Endothelial cell of umbilical vein (primary cell): ENCODE measurements around the gene HCAR3. TPM values are rescaled to one million over a fixed set of nuclear protein-coding genes. Genes with fewer than 3 reads are reported as not detected.
"Not testable (repeated sequence)": the region's sequence is repeated elsewhere in the genome, so short reads cannot be mapped to it uniquely, and the experiment has no call there.

Source experiments
- BruUV-seq: library from RNA; stranded (reverse); fragments of 400-500 nt; replicated peaks from 2 replicates; lab custom pipeline; 2021; lab: Mats Ljungman, UMichigan
- CTCF ChIA-PET: fragments of 300-600, 350-600 bp; sonication (Branson Sonifier 250); formaldehyde crosslinking; loops from one replicate; lab custom pipeline; 2021; ENCODE audit warnings: antibody characterized with exemption, inconsistent platforms; lab: Charles Lee
- POLR2A ChIA-PET: fragments of 300-600, 350-600 bp; sonication (Branson Sonifier 250); formaldehyde crosslinking; loops from one replicate; lab custom pipeline; 2021; ENCODE audit warnings: antibody characterized with exemption, inconsistent platforms; lab: Charles Lee
- DNase-seq: peaks from one replicate; pipeline ENCODE4 v3.0.0-alpha.2; 2011; ENCODE audit warnings: low read depth, low spot score
- FAIRE-seq: peaks from 2 replicates; lab custom pipeline; 2011; peaks lifted over from hg19 to GRCh38; lab: Jason Lieb, UNC
- H2AFZ ChIP-seq: 2 replicates; pipeline ENCODE4 v1.6.0; 2012; ENCODE audit warnings: low read depth, low read length, control low read depth, inconsistent platforms
- H3K27ac ChIP-seq: 2 replicates; pipeline ENCODE4 v1.5.1; 2011; ENCODE audit warnings: low read depth, mild to moderate bottlenecking, control low read depth, low read length, moderate library complexity; ENCODE audit not compliant: insufficient read depth
- H3K27me3 ChIP-seq, 2 experiments: 2 replicates each; pipeline versions ENCODE4 v1.6.0 to v1.6.1; 2011; ENCODE audit warnings: low read length in 2 of 2, mixed read lengths in 1 of 2; ENCODE audit not compliant: control insufficient read depth in 2 of 2, insufficient read depth in 2 of 2
- H3K36me3 ChIP-seq, 2 experiments: 2 replicates in 1 of 2; 3 replicates in 1 of 2; pipeline ENCODE4 v1.5.1; 2011; ENCODE audit warnings: low read length in 2 of 2, mild to moderate bottlenecking in 1 of 2, moderate library complexity in 1 of 2; ENCODE audit not compliant: control insufficient read depth in 2 of 2, insufficient read depth in 2 of 2; ENCODE audit errors: extremely low read depth in 1 of 2
- H3K4me1 ChIP-seq: 3 replicates; pipeline ENCODE4 v1.5.1; 2011; ENCODE audit warnings: mild to moderate bottlenecking, low read length; ENCODE audit not compliant: control insufficient read depth, insufficient read depth; ENCODE audit errors: extremely low read depth
- H3K4me2 ChIP-seq: 2 replicates; pipeline ENCODE4 v1.6.1; 2011; ENCODE audit warnings: low read length, control low read depth, mixed read lengths; ENCODE audit not compliant: insufficient read depth
- H3K4me3 ChIP-seq, 3 experiments: fragments of 200-600 bp in 1 of 3; sonication (generic), shearing (Covaris generic) in 1 of 3; replicated peaks in 1 of 3; 2 replicates each; pipeline ENCODE4 v1.5.1; 2011 to 2016; ENCODE audit warnings: control low read depth in 3 of 3, low read length in 3 of 3, mild to moderate bottlenecking in 2 of 3, inconsistent platforms in 1 of 3, low read depth in 1 of 3, moderate library complexity in 1 of 3; ENCODE audit not compliant: insufficient read depth in 1 of 3
- H3K79me2 ChIP-seq: 2 replicates; pipeline ENCODE4 v1.6.0; 2012; ENCODE audit warnings: low read length, inconsistent platforms; ENCODE audit not compliant: control insufficient read depth, insufficient read depth
- H3K9ac ChIP-seq: replicated peaks from 2 replicates; pipeline ENCODE3; 2011; ENCODE audit warnings: low read length, control low read depth; ENCODE audit not compliant: insufficient read depth; ENCODE audit errors: extremely low read depth
- H3K9me1 ChIP-seq: replicated peaks from 3 replicates; pipeline ENCODE4 v1.6.0; 2011; ENCODE audit warnings: mild to moderate bottlenecking, low read length; ENCODE audit not compliant: control insufficient read depth, insufficient read depth; ENCODE audit errors: extremely low read depth
- H3K9me3 ChIP-seq: replicated peaks from 2 replicates; pipeline ENCODE4 v1.5.1; 2012; ENCODE audit warnings: low read length, inconsistent platforms; ENCODE audit not compliant: control insufficient read depth, insufficient read depth
- H4K20me1 ChIP-seq: replicated peaks from 2 replicates; pipeline ENCODE3; 2011; ENCODE audit warnings: mild to moderate bottlenecking, low read length; ENCODE audit not compliant: control insufficient read depth, insufficient read depth; ENCODE audit errors: extremely low read depth
- CTCF ChIP-seq, 2 donors: IDR thresholded peaks; 1 replicate in 1 of 2; 2 replicates in 1 of 2; pipeline ENCODE4 v1.5.1; 2011; ENCODE audit warnings: low read length in 2 of 2, mild to moderate bottlenecking in 2 of 2, moderate library complexity in 2 of 2, control low read depth in 1 of 2, inconsistent platforms in 1 of 2, low read depth in 1 of 2; ENCODE audit not compliant: insufficient read depth in 1 of 2; ENCODE audit errors: extremely low read depth in 1 of 2
- EZH2 ChIP-seq: IDR thresholded peaks from 2 replicates; pipeline ENCODE4 v1.6.1; 2012; ENCODE audit warnings: borderline replicate concordance, low read depth, mild to moderate bottlenecking, moderate library complexity, low read length, inconsistent platforms; ENCODE audit not compliant: severe bottlenecking
- FOS ChIP-seq: IDR thresholded peaks from 2 replicates; pipeline ENCODE4 v1.6.1; 2011; ENCODE audit warnings: mild to moderate bottlenecking, low read length, moderate library complexity, borderline replicate concordance; ENCODE audit not compliant: insufficient read depth
- GATA2 ChIP-seq: IDR thresholded peaks from 2 replicates; pipeline ENCODE4 v1.7.0; 2011; ENCODE audit warnings: low read depth, mild to moderate bottlenecking, moderate library complexity, mixed read lengths, low read length; ENCODE audit not compliant: insufficient read length, insufficient read depth
- JUN ChIP-seq: IDR thresholded peaks from 2 replicates; pipeline ENCODE4 v1.6.1; 2011; ENCODE audit warnings: borderline replicate concordance, low read depth; ENCODE audit not compliant: insufficient read length, insufficient read depth
- MAX ChIP-seq: IDR thresholded peaks from 2 replicates; pipeline ENCODE4 v1.6.1; 2011; ENCODE audit not compliant: insufficient read depth, insufficient read length
- MYC ChIP-seq: IDR thresholded peaks from one replicate; pipeline ENCODE4 v1.6.1; 2011; ENCODE audit warnings: mild to moderate bottlenecking, low read depth, low read length
- POLR2A ChIP-seq: IDR thresholded peaks from 2 replicates; pipeline ENCODE4 v1.6.1; 2012; ENCODE audit warnings: low read depth, mild to moderate bottlenecking, control low read depth, low read length
- POLR2AphosphoS5 ChIP-seq: IDR thresholded peaks from 2 replicates; pipeline ENCODE4 v1.6.1; 2012; ENCODE audit warnings: low read depth, mild to moderate bottlenecking, control low read depth, low read length, moderate library complexity; ENCODE audit not compliant: insufficient read depth
- dilution Hi-C: fragments of 300-500 bp; cut with MboI; formaldehyde crosslinking; loops from one replicate; pipeline ENCODE4 v1.15.0; 2019; ENCODE audit warnings: low sequenced_read_pairs; ENCODE audit not compliant: extremely low pct_ligation_motif_present
- intact Hi-C: fragments of 100-400 bp; cut with micrococcal nuclease; formaldehyde crosslinking; loops from one replicate; pipeline ENCODE4 v1.10.0; 2022
- polyA plus RNA-seq, 4 experiments: library from polyadenylated mRNA; depleted of rRNA in 3 of 4; stranded (reverse) in 3 of 4; unstranded in 1 of 4; fragments of >200 nt; gene quantifications; 2 replicates each; pipeline versions ENCODE4 v1.2.1 to v1.2.3, GENCODE V29; 2011 to 2012; ENCODE audit warnings: missing spikeins in 1 of 4
- total RNA-seq: library from RNA; stranded (reverse); gene quantifications from 2 replicates; pipeline ENCODE4 v1.2.3, GENCODE V29; 2021

HCAR3 gene
- total and polyA plus RNA-seq, 2 donors (not counting 3 experiments of a cell fraction or from before 2014, with no cell fraction given): 0.06 TPM; not detected in 1

DNA sequence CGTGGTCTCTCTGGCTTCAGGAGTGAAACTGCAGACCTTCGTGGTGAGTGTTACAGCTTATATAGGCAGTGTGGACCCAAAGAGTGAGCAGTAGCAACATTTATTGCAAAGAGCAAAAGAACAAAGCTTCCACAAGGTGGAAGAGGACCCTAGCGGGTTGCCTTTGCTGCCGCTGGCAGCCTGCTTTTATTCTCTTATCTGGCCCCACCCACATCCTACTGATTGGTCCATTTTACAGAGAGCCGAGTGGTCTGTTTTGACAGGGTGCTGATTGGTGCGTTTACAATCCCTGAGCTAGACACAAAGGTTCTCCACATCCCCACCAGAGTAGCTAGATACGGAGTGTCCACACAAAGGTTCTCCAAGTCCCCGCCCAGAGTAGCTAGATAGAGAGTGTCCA lies 40.6 kb downstream of the HCAR3 start:
- peaks cover 14% of the 10 kb centered on the region for H3K4me1 ChIP-seq
- dilution Hi-C loops, H3K79me2 ChIP-seq, H2AFZ ChIP-seq, DNase-seq, FAIRE-seq, H3K9ac ChIP-seq, H3K27me3 ChIP-seq, BruUV-seq, H4K20me1 ChIP-seq, H3K9me3 ChIP-seq, H3K36me3 ChIP-seq, H3K9me1 ChIP-seq, H3K4me3 ChIP-seq, H3K27ac ChIP-seq, H3K4me2 ChIP-seq, intact Hi-C loops, POLR2A ChIA-PET: not testable (repeated sequence)
- CTCF ChIA-PET: interaction anchor here (1.1 to 1.9 kb wide), 3 partner anchors 17 to 73 kb away, joined by 3 to 4 read pairs (median 4); no protein-coding TSS in a partner anchor

DNA sequence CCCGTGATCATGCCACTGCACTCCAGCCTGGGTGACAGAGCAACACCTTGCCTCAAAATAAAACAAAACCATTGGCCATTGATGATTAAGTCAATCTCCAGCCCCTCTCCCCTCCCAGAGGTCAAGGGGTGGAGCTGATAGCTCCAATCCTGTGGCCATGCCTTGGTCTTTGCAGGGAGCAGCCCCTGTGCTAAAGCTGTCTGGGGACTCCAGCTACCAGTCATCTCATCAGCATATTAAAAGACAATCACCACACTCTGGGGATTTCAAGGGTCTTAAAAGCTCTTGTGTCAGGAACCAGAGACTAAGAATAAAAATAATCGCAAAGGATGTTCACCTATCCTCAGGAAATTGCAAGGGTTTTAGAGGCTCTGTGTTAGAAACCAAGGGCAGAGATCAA lies 44.1 kb downstream of the HCAR3 start:
- Histone ChIP-seq H4K20me1 (no peaks in the 10 kb centered on the region), H3K27ac (no peak overlapping the region), H3K27me3 (peaks cover 0 to 2% of the 10 kb centered on the region in 2 experiments), H3K36me3 (no peaks in the 10 kb centered on the region), H3K9me3 (no peaks in the 10 kb centered on the region), H3K79me2 (no peaks in the 10 kb centered on the region), H3K9ac (no peak overlapping the region), H3K4me3 (no peak overlapping the region), H3K4me2 (no peak overlapping the region), H3K9me1 (no peaks in the 10 kb centered on the region), H3K4me1 (no peaks in the 10 kb centered on the region), H2AFZ (no peak overlapping the region)
- DNase-seq: no peak
- ChIA-PET CTCF (interaction anchor here (0.9 kb wide), 1 partner anchor 102 kb away, joined by 4 read pairs; the partner anchor contains the start of gene CCDC62), POLR2A (no interaction called here)
- intact Hi-C loops (no loop called here), dilution Hi-C loops (no loop called here)
- no TSS peak for BruUV-seq
- no peak for FAIRE-seq
- no peak for TF ChIP-seq JUN
- TF ChIP-seq POLR2AphosphoS5: no peak
- TF ChIP-seq POLR2A: no peak
- no peak for TF ChIP-seq CTCF (IDR thresholded peaks at IDR 0.05; ENCODE audit: extremely low read depth in 1 of 2, insufficient read depth in 1 of 2, low read depth in 1 of 2, low read length in 2 of 2)
- no peak for TF ChIP-seq MAX
- TF ChIP-seq FOS: no peak
- no peak for TF ChIP-seq EZH2
- no peak for TF ChIP-seq GATA2
- TF ChIP-seq MYC: no peak
